Thyroid gland (tissue), 4 donors: ENCODE measurements around the gene CREB3L2. TPM values are rescaled to one million over a fixed set of nuclear protein-coding genes. Genes with fewer than 3 reads are reported as not detected.
"Not testable (repeated sequence)": the region's sequence is repeated elsewhere in the genome, so short reads cannot be mapped to it uniquely, and the experiment has no call there.

Source experiments
- DNase-seq, 2 donors: peaks; one replicate each; pipeline ENCODE4 v3.0.0-alpha.2; 2019
- H3K27ac ChIP-seq, 3 donors: fragments of 200-600 bp; sonication (generic); 1 replicate in 2 of 3; 2 replicates in 1 of 3; pipeline ENCODE4 v1.5.1; 2016 to 2019; ENCODE audit warnings: mild to moderate bottlenecking in 1 of 3, moderate library complexity in 1 of 3
- H3K27me3 ChIP-seq: fragments of 200-600 bp; sonication (generic); one replicate; pipeline ENCODE4 v1.5.1; 2019
- H3K36me3 ChIP-seq, 2 donors: fragments of 200-600 bp; sonication (generic); one replicate each; pipeline ENCODE4 v1.5.1; 2016 to 2019
- H3K4me1 ChIP-seq, 2 donors: fragments of 200-600 bp; sonication (generic); one replicate each; pipeline ENCODE4 v1.5.1; 2017 to 2019
- H3K4me3 ChIP-seq, 3 donors: fragments of 200-600 bp; sonication (generic); replicated peaks in 1 of 3; 1 replicate in 2 of 3; 2 replicates in 1 of 3; pipeline ENCODE4 v1.5.1; 2016; ENCODE audit warnings: mild to moderate bottlenecking in 1 of 3
- H3K9me3 ChIP-seq: fragments of 200-600 bp; sonication (generic); one replicate; pipeline ENCODE4 v1.5.1; 2017
- CTCF ChIP-seq, 6 experiments: fragments of 200-600 bp in 3 of 6; fragments of 450-650 bp in 3 of 6; sonication (generic) in 3 of 6; IDR thresholded peaks; one replicate each; pipeline ENCODE4 v1.5.1; 2016 to 2019; ENCODE audit warnings: antibody characterized with exemption in 6 of 6, mild to moderate bottlenecking in 2 of 6, inconsistent platforms in 1 of 6, moderate library complexity in 1 of 6
- POLR2A ChIP-seq, 2 donors: fragments of 450-650 bp; IDR thresholded peaks; one replicate each; pipeline ENCODE4 v1.6.1; 2017; ENCODE audit warnings: antibody characterized with exemption in 2 of 2, mild to moderate bottlenecking in 2 of 2, moderate library complexity in 1 of 2
- WGBS, 2 donors: methylation state at CpG; one replicate each; pipeline ENCODE4 v1.1.5; 2017; 5-methylcytosine and 5-hydroxymethylcytosine counted together
- intact Hi-C: fragments of 100-400 bp; cut with DNase I; formaldehyde crosslinking; loops from one replicate; pipeline ENCODE4 v1.15.1; 2023
- total RNA-seq, 4 donors: library from RNA; depleted of rRNA; stranded (reverse); fragments of >200 nt; gene quantifications; one replicate each; pipeline ENCODE4 v1.2.3, GENCODE V29; 2016

Gene CREB3L2
- 100 to 1,000 TPM in 2 of 4 donors, 10 to 100 TPM in 2; 86.1 to 143 (median 103) TPM for total RNA-seq

- Histone ChIP-seq H3K4me3 (peak within 1 kb of the TSS; percentile 76 to 94 (median 86)), H3K36me3 (no peaks in the 10 kb centered on the region), H3K9me3 (no peaks in the 10 kb centered on the region), H3K4me1 (peaks cover 24 to 31% of the 10 kb centered on the region in 2 donors), H3K27me3 (no peaks in the 10 kb centered on the region), H3K27ac (peak within 1 kb of the TSS; percentile 89 to 99 (median 99))
- 0 to 1% methylated on average over 21 to 37 of the region's 47 CpGs for WGBS, 2 donors
- no peak for TF ChIP-seq CTCF (IDR thresholded peaks at IDR 0.05)
- peak; percentile 89 to 99 for TF ChIP-seq POLR2A (IDR thresholded peaks at IDR 0.05)
- peak; percentile 72 to 76 for DNase-seq
- intact Hi-C loops: no loop called here
Observed at GRCh38 chr7:138001529-138002095, at the start of gene CREB3L2. TSS of gene CREB3L2 (minus strand) at chr7:138002086. CDS start at chr7:138001705, 381 bp downstream.

- Histone ChIP-seq H3K27ac (no peak overlapping the region), H3K36me3 (no peaks in the 10 kb centered on the region), H3K4me1 (no peaks in the 10 kb centered on the region), H3K27me3 (no peaks in the 10 kb centered on the region), H3K9me3 (no peaks in the 10 kb centered on the region), H3K4me3 (no peak overlapping the region)
- DNase-seq: no peak
- TF ChIP-seq CTCF (IDR thresholded peaks at IDR 0.05): no peak
- TF ChIP-seq POLR2A (IDR thresholded peaks at IDR 0.05): no peak
- 93 to 95% methylated on average over 1 of the region's 1 CpG for WGBS, 2 donors
- intact Hi-C loops: no loop called here
Observed at GRCh38 chr7:138049505-138050116, 47.7 kb upstream of the CREB3L2 start.

- Histone ChIP-seq H3K4me3 (no peak overlapping the region), H3K27me3 (no peaks in the 10 kb centered on the region), H3K27ac (no peak overlapping the region), H3K36me3 (no peaks in the 10 kb centered on the region), H3K4me1 (no peaks in the 10 kb centered on the region), H3K9me3 (no peaks in the 10 kb centered on the region)
- TF ChIP-seq POLR2A (IDR thresholded peaks at IDR 0.05) (no peak), CTCF (IDR thresholded peaks at IDR 0.05) (no peak)
- intact Hi-C loops: no loop called here
- 93 to 95% methylated on average over 3 of the region's 3 CpGs for WGBS, 2 donors
- no peak for DNase-seq
Observed at GRCh38 chr7:138047907-138048306, 46.0 kb upstream of the CREB3L2 start.

- DNase-seq: no peak
- Histone ChIP-seq H3K27me3 (no peaks in the 10 kb centered on the region), H3K27ac (no peak overlapping the region), H3K36me3 (no peaks in the 10 kb centered on the region), H3K4me3 (no peak overlapping the region), H3K4me1 (no peaks in the 10 kb centered on the region), H3K9me3 (no peaks in the 10 kb centered on the region)
- 95% methylated on average over 2 of the region's 2 CpGs for WGBS, 2 donors
- TF ChIP-seq CTCF (IDR thresholded peaks at IDR 0.05): no peak
- no peak for TF ChIP-seq POLR2A (IDR thresholded peaks at IDR 0.05)
- intact Hi-C loops: no loop called here
Observed at GRCh38 chr7:138044897-138045296, 43.0 kb upstream of the CREB3L2 start.

- H3K4me1 ChIP-seq, H3K27ac ChIP-seq, H3K4me3 ChIP-seq, H3K36me3 ChIP-seq, H3K27me3 ChIP-seq, H3K9me3 ChIP-seq, intact Hi-C loops, DNase-seq: not testable (repeated sequence)
- WGBS, 2 donors: 76 to 77% methylated on average over 1 of the region's 1 CpG
Observed at GRCh38 chr7:138040063-138040462, 38.2 kb upstream of the CREB3L2 start.
